Measurements from ENCODE around the gene BID. TPM values are rescaled to one million over a fixed set of nuclear protein-coding genes. Genes with fewer than 3 reads are reported as not detected.
A peak's percentile ranks its signal among the peaks of the same experiment; 100 is the strongest.

BID gene
- total RNA-seq, 2 experiments from 2014 or later = 8.9 to 10.3 TPM

GRCh38 chr22:17734187-17734586 lies 40.1 kb downstream of the BID start:
- ATAC-seq (ENCODE audit: poor library complexity) = no peak
- intact Hi-C loops (cut with DNase I, micrococcal nuclease) = no loop called here
- Histone ChIP-seq H3K4me3 (ENCODE audit: low read length) (no peak overlapping the region), H3K27me3 (ENCODE audit: control insufficient read depth in 1 of 2, insufficient read depth in 2 of 2, low read length in 2 of 2) (no peaks in the 10 kb centered on the region), H3K27ac (ENCODE audit: low read depth in 1 of 2, low read length in 2 of 2) (peak overlapping the region in 1 of 2 donors; percentile 38), H3K4me1 (ENCODE audit: insufficient read depth, low read length) (peaks cover 4% of the 10 kb centered on the region), H3K36me3 (ENCODE audit: insufficient read depth, low read length) (peaks cover 59% of the 10 kb centered on the region), H3K9me3 (ENCODE audit: control insufficient read depth in 1 of 2, insufficient read depth in 1 of 2, low read length in 2 of 2) (no peaks in the 10 kb centered on the region)
- ChIA-PET CTCF (interaction anchor here (1.3 kb wide), 1 partner anchor 8 kb away, joined by 4 read pairs; no protein-coding TSS in a partner anchor), POLR2A (no interaction called here)
- Mint-ChIP-seq H3K27ac (peak overlapping the region; percentile 69), H3K9me3 (no peaks in the 10 kb centered on the region), H3K27me3 (no peaks in the 10 kb centered on the region), H3K4me3 (no peak overlapping the region), H3K36me3 (ENCODE audit: low read depth) (peaks cover 69% of the 10 kb centered on the region), H3K4me1 (ENCODE audit: low read depth) (peaks cover 9% of the 10 kb centered on the region)
- TF ChIP-seq CTCF (IDR thresholded peaks at IDR 0.05) = no peak
- peak in 3 of 14 experiments; percentile 8 to 28 (median 15) for DNase-seq

- peaks cover 4% of the 10 kb centered on the region for H3K4me1 ChIP-seq (ENCODE audit: insufficient read depth, low read length)
- no peak overlapping the region for H3K4me3 ChIP-seq (ENCODE audit: low read length)
- H3K27ac ChIP-seq (ENCODE audit: low read depth in 1 of 2, low read length in 2 of 2) = peak overlapping the region in 1 of 2 donors; percentile 38
- TF ChIP-seq CTCF (IDR thresholded peaks at IDR 0.05) = no peak
- no peaks in the 10 kb centered on the region for H3K27me3 ChIP-seq (ENCODE audit: control insufficient read depth in 1 of 2, insufficient read depth in 2 of 2, low read length in 2 of 2)
- H3K27me3 Mint-ChIP-seq = no peaks in the 10 kb centered on the region
- intact Hi-C loops (cut with DNase I, micrococcal nuclease) = no loop called here
- CTCF ChIA-PET = interaction anchor here (1.3 kb wide), 1 partner anchor 9 kb away, joined by 4 read pairs; no protein-coding TSS in a partner anchor
- POLR2A ChIA-PET = no interaction called here
- H3K4me1 Mint-ChIP-seq (ENCODE audit: low read depth) = peaks cover 9% of the 10 kb centered on the region
- H3K27ac Mint-ChIP-seq = peak overlapping the region; percentile 69
- no peaks in the 10 kb centered on the region for H3K9me3 Mint-ChIP-seq
- H3K36me3 Mint-ChIP-seq (ENCODE audit: low read depth) = peaks cover 70% of the 10 kb centered on the region
- ATAC-seq (ENCODE audit: poor library complexity) (no peak), DNase-seq (no peak)
- no peaks in the 10 kb centered on the region for H3K9me3 ChIP-seq (ENCODE audit: control insufficient read depth in 1 of 2, insufficient read depth in 1 of 2, low read length in 2 of 2)
- H3K36me3 ChIP-seq (ENCODE audit: insufficient read depth, low read length) = peaks cover 52% of the 10 kb centered on the region
- H3K4me3 Mint-ChIP-seq = no peak overlapping the region
Observed at GRCh38 chr22:17733466-17733865, 40.8 kb downstream of the BID start.

GRCh38 chr22:17732251-17732854 lies 41.9 kb downstream of the BID start:
- H3K36me3 ChIP-seq (ENCODE audit: insufficient read depth, low read length) = peaks cover 47% of the 10 kb centered on the region
- ATAC-seq (ENCODE audit: poor library complexity) (no peak), DNase-seq (no peak)
- no peaks in the 10 kb centered on the region for H3K27me3 ChIP-seq (ENCODE audit: control insufficient read depth in 1 of 2, insufficient read depth in 2 of 2, low read length in 2 of 2)
- H3K4me3 ChIP-seq (ENCODE audit: low read length) = no peak overlapping the region
- H3K27me3 Mint-ChIP-seq = no peaks in the 10 kb centered on the region
- intact Hi-C loops (cut with DNase I, micrococcal nuclease) = no loop called here
- H3K9me3 ChIP-seq (ENCODE audit: control insufficient read depth in 1 of 2, insufficient read depth in 1 of 2, low read length in 2 of 2) = no peaks in the 10 kb centered on the region
- no peak overlapping the region for H3K27ac ChIP-seq (ENCODE audit: low read depth in 1 of 2, low read length in 2 of 2)
- H3K27ac Mint-ChIP-seq = peak overlapping the region; percentile 69
- H3K9me3 Mint-ChIP-seq = no peaks in the 10 kb centered on the region
- no peak for TF ChIP-seq CTCF (IDR thresholded peaks at IDR 0.05)
- ChIA-PET POLR2A (no interaction called here), CTCF (no interaction called here)
- H3K4me1 Mint-ChIP-seq (ENCODE audit: low read depth) = peaks cover 9% of the 10 kb centered on the region
- H3K4me3 Mint-ChIP-seq = no peak overlapping the region
- peaks cover 67% of the 10 kb centered on the region for H3K36me3 Mint-ChIP-seq (ENCODE audit: low read depth)
- peaks cover 4% of the 10 kb centered on the region for H3K4me1 ChIP-seq (ENCODE audit: insufficient read depth, low read length)
